Effector memory CD8-positive, alpha-beta T cell (primary cell): ENCODE results near the gene MARCHF3.

Experiments
- ATAC-seq: fragments of 150-1000 bp; cut with Tn5 transposase; replicated peaks from 2 replicates; pipeline ENCODE4 v1.10.0; 2021; ENCODE audit warnings: mild to moderate bottlenecking, moderate library complexity
- DNase-seq, 3 experiments: peaks; one replicate each; pipeline ENCODE4 v3.0.0; 2021
- H3K27ac Mint-ChIP-seq, 2 donors: one replicate each; pipeline ENCODE4 v1.8.0; 2022; ENCODE audit warnings: mild to moderate bottlenecking in 2 of 2, mixed read lengths in 2 of 2, moderate library complexity in 2 of 2
- H3K27me3 Mint-ChIP-seq, 2 donors: one replicate each; pipeline ENCODE4 v1.8.0; 2022; ENCODE audit warnings: mixed read lengths in 2 of 2
- H3K36me3 Mint-ChIP-seq: one replicate; pipeline ENCODE4 v1.8.0; 2022; ENCODE audit warnings: mild to moderate bottlenecking, moderate library complexity, mixed read lengths; ENCODE audit not compliant: insufficient read depth
- H3K4me1 Mint-ChIP-seq, 2 donors: one replicate each; pipeline ENCODE4 v1.8.0; 2022; ENCODE audit warnings: low read depth in 2 of 2, mixed read lengths in 2 of 2
- H3K4me3 Mint-ChIP-seq, 2 donors: one replicate each; pipeline ENCODE4 v1.8.0; 2022; ENCODE audit warnings: mild to moderate bottlenecking in 2 of 2, mixed read lengths in 2 of 2, moderate library complexity in 2 of 2
- H3K9me3 Mint-ChIP-seq, 2 donors: one replicate each; pipeline ENCODE4 v1.8.0; 2022; ENCODE audit warnings: mixed read lengths in 2 of 2

MARCHF3 gene

GRCh38 chr5:126884269-126884819, 146.0 kb downstream of the MARCHF3 start:
- no peak overlapping the region for H3K27ac Mint-ChIP-seq
- no peak for DNase-seq
- H3K27me3 Mint-ChIP-seq, result no peaks in the 10 kb centered on the region
- no peaks in the 10 kb centered on the region for H3K36me3 Mint-ChIP-seq
- H3K4me3 Mint-ChIP-seq, result no peak overlapping the region
- ATAC-seq, result no peak
- H3K4me1 Mint-ChIP-seq, result no peaks in the 10 kb centered on the region
- H3K9me3 Mint-ChIP-seq, result no peaks in the 10 kb centered on the region

- no peak for DNase-seq
- no peak for ATAC-seq
- H3K36me3 Mint-ChIP-seq, result no peaks in the 10 kb centered on the region
- H3K9me3 Mint-ChIP-seq, result no peaks in the 10 kb centered on the region
- no peaks in the 10 kb centered on the region for H3K27me3 Mint-ChIP-seq
- H3K27ac Mint-ChIP-seq, result no peak overlapping the region
- H3K4me3 Mint-ChIP-seq, result no peak overlapping the region
- no peaks in the 10 kb centered on the region for H3K4me1 Mint-ChIP-seq
Measured at GRCh38 chr5:126883564-126884245, 146.7 kb downstream of the MARCHF3 start.

- no peak for ATAC-seq
- Mint-ChIP-seq H3K9me3 (no peaks in the 10 kb centered on the region), H3K4me3 (no peak overlapping the region), H3K36me3 (no peaks in the 10 kb centered on the region), H3K4me1 (no peaks in the 10 kb centered on the region), H3K27me3 (no peaks in the 10 kb centered on the region), H3K27ac (no peak overlapping the region)
- DNase-seq, result no peak
Measured at GRCh38 chr5:126881821-126882600, 148.3 kb downstream of the MARCHF3 start.

GRCh38 chr5:126878634-126879033, 151.7 kb downstream of the MARCHF3 start:
- no peak overlapping the region for H3K27ac Mint-ChIP-seq
- no peaks in the 10 kb centered on the region for H3K4me1 Mint-ChIP-seq
- ATAC-seq (no peak), DNase-seq (no peak)
- H3K36me3 Mint-ChIP-seq, result no peaks in the 10 kb centered on the region
- H3K4me3 Mint-ChIP-seq, result no peak overlapping the region
- no peaks in the 10 kb centered on the region for H3K27me3 Mint-ChIP-seq
- H3K9me3 Mint-ChIP-seq, result no peaks in the 10 kb centered on the region

- H3K27me3 Mint-ChIP-seq, result no peaks in the 10 kb centered on the region
- no peak for DNase-seq
- H3K36me3 Mint-ChIP-seq, result no peaks in the 10 kb centered on the region
- no peak overlapping the region for H3K27ac Mint-ChIP-seq
- no peaks in the 10 kb centered on the region for H3K4me1 Mint-ChIP-seq
- ATAC-seq, result no peak
- no peaks in the 10 kb centered on the region for H3K9me3 Mint-ChIP-seq
- no peak overlapping the region for H3K4me3 Mint-ChIP-seq
Measured at GRCh38 chr5:126878085-126878484, 152.3 kb downstream of the MARCHF3 start.

- no peak for DNase-seq
- no peaks in the 10 kb centered on the region for H3K27me3 Mint-ChIP-seq
- ATAC-seq, result no peak
- no peak overlapping the region for H3K4me3 Mint-ChIP-seq
- no peaks in the 10 kb centered on the region for H3K9me3 Mint-ChIP-seq
- no peaks in the 10 kb centered on the region for H3K4me1 Mint-ChIP-seq
- no peak overlapping the region for H3K27ac Mint-ChIP-seq
- H3K36me3 Mint-ChIP-seq, result no peaks in the 10 kb centered on the region
Measured at GRCh38 chr5:126877602-126878001, 152.8 kb downstream of the MARCHF3 start.

GRCh38 chr5:126875303-126875785, 155.0 kb downstream of the MARCHF3 start:
- no peaks in the 10 kb centered on the region for H3K36me3 Mint-ChIP-seq
- H3K4me1 Mint-ChIP-seq, result no peaks in the 10 kb centered on the region
- DNase-seq (no peak), ATAC-seq (no peak)
- H3K4me3 Mint-ChIP-seq, result no peak overlapping the region
- no peak overlapping the region for H3K27ac Mint-ChIP-seq
- peaks cover 0 to 6% of the 10 kb centered on the region in 2 donors for H3K27me3 Mint-ChIP-seq
- no peaks in the 10 kb centered on the region for H3K9me3 Mint-ChIP-seq

GRCh38 chr5:126872561-126873354, 157.6 kb downstream of the MARCHF3 start:
- H3K36me3 Mint-ChIP-seq, result no peaks in the 10 kb centered on the region
- no peak overlapping the region for H3K27ac Mint-ChIP-seq
- H3K4me3 Mint-ChIP-seq, result no peak overlapping the region

GRCh38 chr5:126871441-126871840, 158.9 kb downstream of the MARCHF3 start:
- Mint-ChIP-seq H3K27ac (no peak overlapping the region), H3K36me3 (no peaks in the 10 kb centered on the region), H3K4me1 (peaks cover 7 to 9% of the 10 kb centered on the region in 2 donors), H3K9me3 (no peaks in the 10 kb centered on the region), H3K27me3 (peaks cover 0 to 16% of the 10 kb centered on the region in 2 donors), H3K4me3 (no peak overlapping the region)
- no peak for DNase-seq
- ATAC-seq, result no peak

More at GRCh38 chr5:126872561-126873354, 157.6 kb downstream of the MARCHF3 start:
- peaks cover 0 to 16% of the 10 kb centered on the region in 2 donors for H3K27me3 Mint-ChIP-seq
- ATAC-seq, result no peak
- H3K4me1 Mint-ChIP-seq, result peaks cover 7 to 9% of the 10 kb centered on the region in 2 donors
- DNase-seq, result no peak
- no peaks in the 10 kb centered on the region for H3K9me3 Mint-ChIP-seq

- no peaks in the 10 kb centered on the region for H3K9me3 Mint-ChIP-seq
- DNase-seq (no peak), ATAC-seq (peak; percentile 56)
- H3K27ac Mint-ChIP-seq, result no peak overlapping the region
- peaks cover 7 to 9% of the 10 kb centered on the region in 2 donors for H3K4me1 Mint-ChIP-seq
- H3K27me3 Mint-ChIP-seq, result peaks cover 0 to 16% of the 10 kb centered on the region in 2 donors
- H3K36me3 Mint-ChIP-seq, result no peaks in the 10 kb centered on the region
- H3K4me3 Mint-ChIP-seq, result peak overlapping the region; percentile 72
Measured at GRCh38 chr5:126869005-126869451, 161.3 kb downstream of the MARCHF3 start.

- peak overlapping the region; percentile 72 for H3K4me3 Mint-ChIP-seq
- no peak for ATAC-seq
Measured at GRCh38 chr5:126868338-126869004, 161.9 kb downstream of the MARCHF3 start.

GRCh38 chr5:126866851-126867636, 163.3 kb downstream of the MARCHF3 start:
- Mint-ChIP-seq H3K36me3 (no peaks in the 10 kb centered on the region), H3K27me3 (peaks cover 0 to 11% of the 10 kb centered on the region in 2 donors), H3K4me3 (no peak overlapping the region), H3K9me3 (no peaks in the 10 kb centered on the region), H3K27ac (no peak overlapping the region), H3K4me1 (peaks cover 7 to 9% of the 10 kb centered on the region in 2 donors)
- no peak for ATAC-seq
- DNase-seq, result no peak

More at GRCh38 chr5:126868338-126869004, 161.9 kb downstream of the MARCHF3 start:
- no peak for DNase-seq
- peaks cover 7 to 9% of the 10 kb centered on the region in 2 donors for H3K4me1 Mint-ChIP-seq
- peaks cover 0 to 16% of the 10 kb centered on the region in 2 donors for H3K27me3 Mint-ChIP-seq
- H3K27ac Mint-ChIP-seq, result no peak overlapping the region
- H3K36me3 Mint-ChIP-seq, result no peaks in the 10 kb centered on the region
- no peaks in the 10 kb centered on the region for H3K9me3 Mint-ChIP-seq
